ENCODE measurements around the gene CPED1. TPM values are rescaled to one million over a fixed set of nuclear protein-coding genes. Genes with fewer than 3 reads are reported as not detected.

Gene CPED1
- polyA plus RNA-seq, 1 donor from 2014 or later = not detected

DNA sequence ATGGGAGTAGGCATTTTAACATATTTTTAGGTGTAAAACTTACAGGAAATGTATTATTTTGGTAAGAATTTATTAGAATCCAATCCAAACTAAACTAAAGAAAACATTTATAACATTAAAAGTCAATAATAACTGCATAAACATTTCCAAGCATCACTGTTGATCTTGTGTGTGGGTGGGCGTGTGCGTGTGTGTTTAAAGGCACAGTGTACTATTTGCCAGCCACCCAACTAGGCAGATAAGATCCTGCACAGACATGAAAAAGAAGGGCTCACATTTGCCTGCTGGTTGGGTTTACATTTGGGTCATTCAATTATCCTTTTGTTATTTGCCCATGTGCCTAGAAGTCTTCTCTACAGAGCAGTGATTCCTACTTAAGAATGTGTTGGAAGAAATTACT, 309.3 kb downstream of the CPED1 start:
- Histone ChIP-seq H3K36me3 (ENCODE audit: insufficient read depth, low read length) (no peaks in the 10 kb centered on the region), H3K4me2 (ENCODE audit: low read length) (no peak overlapping the region), H3K9me2 (ENCODE audit: insufficient read depth, low read length) (no peaks in the 10 kb centered on the region), H3K79me2 (replicated peaks; ENCODE audit: insufficient read depth, low read length) (no peaks in the 10 kb centered on the region), H4K20me1 (ENCODE audit: insufficient read depth) (no peaks in the 10 kb centered on the region), H3F3A (ENCODE audit: insufficient read depth, low read length, poor library complexity, severe bottlenecking) (no peaks in the 10 kb centered on the region), H2AFZ (ENCODE audit: low read depth, low read length) (no peak overlapping the region), H3K27me3 (ENCODE audit: insufficient read depth, low read depth, low read length) (no peaks in the 10 kb centered on the region), H3K4me3 (ENCODE audit: low read length) (no peak overlapping the region), H3K27ac (ENCODE audit: low read length) (no peak overlapping the region), H3K9me3 (ENCODE audit: low read length) (no peaks in the 10 kb centered on the region), H3K9ac (ENCODE audit: low read length) (no peak overlapping the region)
- TF ChIP-seq EP300 (conservative IDR thresholded peaks at IDR 0.05; ENCODE audit: poor library complexity, severe bottlenecking) = no peak
- no peak for TF ChIP-seq POLR2AphosphoS5 (IDR thresholded peaks at IDR 0.05)
- TF ChIP-seq, protein P1, sequence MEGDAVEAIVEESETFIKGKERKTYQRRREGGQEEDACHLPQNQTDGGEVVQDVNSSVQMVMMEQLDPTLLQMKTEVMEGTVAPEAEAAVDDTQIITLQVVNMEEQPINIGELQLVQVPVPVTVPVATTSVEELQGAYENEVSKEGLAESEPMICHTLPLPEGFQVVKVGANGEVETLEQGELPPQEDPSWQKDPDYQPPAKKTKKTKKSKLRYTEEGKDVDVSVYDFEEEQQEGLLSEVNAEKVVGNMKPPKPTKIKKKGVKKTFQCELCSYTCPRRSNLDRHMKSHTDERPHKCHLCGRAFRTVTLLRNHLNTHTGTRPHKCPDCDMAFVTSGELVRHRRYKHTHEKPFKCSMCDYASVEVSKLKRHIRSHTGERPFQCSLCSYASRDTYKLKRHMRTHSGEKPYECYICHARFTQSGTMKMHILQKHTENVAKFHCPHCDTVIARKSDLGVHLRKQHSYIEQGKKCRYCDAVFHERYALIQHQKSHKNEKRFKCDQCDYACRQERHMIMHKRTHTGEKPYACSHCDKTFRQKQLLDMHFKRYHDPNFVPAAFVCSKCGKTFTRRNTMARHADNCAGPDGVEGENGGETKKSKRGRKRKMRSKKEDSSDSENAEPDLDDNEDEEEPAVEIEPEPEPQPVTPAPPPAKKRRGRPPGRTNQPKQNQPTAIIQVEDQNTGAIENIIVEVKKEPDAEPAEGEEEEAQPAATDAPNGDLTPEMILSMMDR (IDR thresholded peaks at IDR 0.05; ENCODE audit: poor library complexity, severe bottlenecking) = no peak
- TF ChIP-seq EZH2 (IDR thresholded peaks at IDR 0.05; ENCODE audit: borderline replicate concordance, insufficient read depth, low read length, poor library complexity, severe bottlenecking) = no peak
- no peak for TF ChIP-seq RAD21 (conservative IDR thresholded peaks at IDR 0.05)
- no peak for TF ChIP-seq TAF1 (IDR thresholded peaks at IDR 0.05; ENCODE audit: low read depth)
- TF ChIP-seq MXI1 (conservative IDR thresholded peaks at IDR 0.05; ENCODE audit: poor library complexity, severe bottlenecking) = no peak
- no peak for TF ChIP-seq SMC3 (conservative IDR thresholded peaks at IDR 0.05; ENCODE audit: poor library complexity)
- TF ChIP-seq, protein P2, sequence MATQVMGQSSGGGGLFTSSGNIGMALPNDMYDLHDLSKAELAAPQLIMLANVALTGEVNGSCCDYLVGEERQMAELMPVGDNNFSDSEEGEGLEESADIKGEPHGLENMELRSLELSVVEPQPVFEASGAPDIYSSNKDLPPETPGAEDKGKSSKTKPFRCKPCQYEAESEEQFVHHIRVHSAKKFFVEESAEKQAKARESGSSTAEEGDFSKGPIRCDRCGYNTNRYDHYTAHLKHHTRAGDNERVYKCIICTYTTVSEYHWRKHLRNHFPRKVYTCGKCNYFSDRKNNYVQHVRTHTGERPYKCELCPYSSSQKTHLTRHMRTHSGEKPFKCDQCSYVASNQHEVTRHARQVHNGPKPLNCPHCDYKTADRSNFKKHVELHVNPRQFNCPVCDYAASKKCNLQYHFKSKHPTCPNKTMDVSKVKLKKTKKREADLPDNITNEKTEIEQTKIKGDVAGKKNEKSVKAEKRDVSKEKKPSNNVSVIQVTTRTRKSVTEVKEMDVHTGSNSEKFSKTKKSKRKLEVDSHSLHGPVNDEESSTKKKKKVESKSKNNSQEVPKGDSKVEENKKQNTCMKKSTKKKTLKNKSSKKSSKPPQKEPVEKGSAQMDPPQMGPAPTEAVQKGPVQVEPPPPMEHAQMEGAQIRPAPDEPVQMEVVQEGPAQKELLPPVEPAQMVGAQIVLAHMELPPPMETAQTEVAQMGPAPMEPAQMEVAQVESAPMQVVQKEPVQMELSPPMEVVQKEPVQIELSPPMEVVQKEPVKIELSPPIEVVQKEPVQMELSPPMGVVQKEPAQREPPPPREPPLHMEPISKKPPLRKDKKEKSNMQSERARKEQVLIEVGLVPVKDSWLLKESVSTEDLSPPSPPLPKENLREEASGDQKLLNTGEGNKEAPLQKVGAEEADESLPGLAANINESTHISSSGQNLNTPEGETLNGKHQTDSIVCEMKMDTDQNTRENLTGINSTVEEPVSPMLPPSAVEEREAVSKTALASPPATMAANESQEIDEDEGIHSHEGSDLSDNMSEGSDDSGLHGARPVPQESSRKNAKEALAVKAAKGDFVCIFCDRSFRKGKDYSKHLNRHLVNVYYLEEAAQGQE (IDR thresholded peaks at IDR 0.05; ENCODE audit: borderline replicate concordance) = no peak

DNA sequence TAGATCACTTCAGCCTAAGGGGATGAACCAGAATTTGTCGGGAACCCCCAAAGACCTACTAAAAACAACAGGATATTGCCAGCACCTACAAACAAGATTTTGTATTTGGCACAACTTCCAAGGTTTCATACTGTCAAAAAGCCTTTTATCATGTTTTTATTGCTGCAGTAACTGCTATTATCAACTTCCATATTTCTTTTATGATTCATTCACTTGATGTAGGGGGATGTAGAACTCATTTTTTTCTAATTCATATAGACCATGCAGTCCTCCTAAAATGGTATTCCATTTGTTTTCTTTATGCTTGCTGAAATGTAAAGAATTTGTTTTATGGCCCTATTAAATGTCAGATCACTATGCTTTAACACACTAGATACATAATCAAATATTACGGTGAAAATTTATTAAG, 310.3 kb downstream of the CPED1 start:
- no peaks in the 10 kb centered on the region for H3K36me3 ChIP-seq (ENCODE audit: insufficient read depth, low read length)
- no peak overlapping the region for H3K27ac ChIP-seq (ENCODE audit: low read length)
- H3K27me3 ChIP-seq (ENCODE audit: insufficient read depth, low read depth, low read length) = no peaks in the 10 kb centered on the region
- H3K4me2 ChIP-seq (ENCODE audit: low read length) = no peak overlapping the region
- H3K79me2 ChIP-seq (replicated peaks; ENCODE audit: insufficient read depth, low read length) = no peaks in the 10 kb centered on the region
- H3K9ac ChIP-seq (ENCODE audit: low read length) = no peak overlapping the region
- no peaks in the 10 kb centered on the region for H3K9me2 ChIP-seq (ENCODE audit: insufficient read depth, low read length)
- H3K9me3 ChIP-seq (ENCODE audit: low read length) = no peaks in the 10 kb centered on the region
- no peak overlapping the region for H3K4me3 ChIP-seq (ENCODE audit: low read length)
- no peaks in the 10 kb centered on the region for H3F3A ChIP-seq (ENCODE audit: insufficient read depth, low read length, poor library complexity, severe bottlenecking)
- no peak overlapping the region for H2AFZ ChIP-seq (ENCODE audit: low read depth, low read length)
- no peaks in the 10 kb centered on the region for H4K20me1 ChIP-seq (ENCODE audit: insufficient read depth)
- no peak for TF ChIP-seq EZH2 (IDR thresholded peaks at IDR 0.05; ENCODE audit: borderline replicate concordance, insufficient read depth, low read length, poor library complexity, severe bottlenecking)
- TF ChIP-seq RAD21 (conservative IDR thresholded peaks at IDR 0.05) = no peak
- TF ChIP-seq EP300 (conservative IDR thresholded peaks at IDR 0.05; ENCODE audit: poor library complexity, severe bottlenecking) = no peak
- TF ChIP-seq, protein P1 (IDR thresholded peaks at IDR 0.05; ENCODE audit: poor library complexity, severe bottlenecking) = no peak
- no peak for TF ChIP-seq POLR2AphosphoS5 (IDR thresholded peaks at IDR 0.05)
- TF ChIP-seq, protein P2 (IDR thresholded peaks at IDR 0.05; ENCODE audit: borderline replicate concordance) = no peak
- no peak for TF ChIP-seq TAF1 (IDR thresholded peaks at IDR 0.05; ENCODE audit: low read depth)
- TF ChIP-seq SMC3 (conservative IDR thresholded peaks at IDR 0.05; ENCODE audit: poor library complexity) = no peak
- no peak for TF ChIP-seq MXI1 (conservative IDR thresholded peaks at IDR 0.05; ENCODE audit: poor library complexity, severe bottlenecking)
